HepG2 (cell line): ENCODE measurements around the gene IGFLR1. TPM values are rescaled to one million over a fixed set of nuclear protein-coding genes. Genes with fewer than 3 reads are reported as not detected.

Experiments used
- ARID4A ChIP-seq: sonication (generic); formaldehyde crosslinking; IDR thresholded peaks from 2 replicates; pipeline ENCODE4 v1.5.0; 2020; ENCODE audit warnings: mild to moderate bottlenecking, missing genetic modification reagents, borderline replicate concordance
- ASH2L ChIP-seq: fragments of 300-600, 200-600 bp; sonication (generic); IDR thresholded peaks from 2 replicates; pipeline ENCODE4 v1.7.0; 2017; ENCODE audit warnings: low read depth, mild to moderate bottlenecking, moderate library complexity, mixed read lengths, low read length; ENCODE audit not compliant: insufficient read length
- ATF1 ChIP-seq: IDR thresholded peaks from 2 replicates; pipeline ENCODE4 v1.6.1; 2016; ENCODE audit warnings: mild to moderate bottlenecking, control low read depth
- FOSL2 ChIP-seq: sonication (generic); formaldehyde crosslinking; IDR thresholded peaks from 2 replicates; pipeline ENCODE4 v1.4.0; 2020; ENCODE audit warnings: missing genetic modification reagents
- HCFC1 ChIP-seq: fragments of 150-350 bp; IDR thresholded peaks from 2 replicates; pipeline ENCODE4 v1.6.1; 2014; ENCODE audit warnings: low read depth, low read length
- KLF16 ChIP-seq, 2 experiments: sonication (generic) in 1 of 2; formaldehyde crosslinking in 1 of 2; IDR thresholded peaks; 2 replicates each; pipeline versions ENCODE4 v1.6.1 to v1.8.0; 2016 to 2023; ENCODE audit warnings: missing genetic modification reagents in 2 of 2, missing compliant biosample characterization in 1 of 2
- SAP130 ChIP-seq: IDR thresholded peaks from 2 replicates; pipeline ENCODE4 v1.6.1; 2016; ENCODE audit warnings: low read depth
- SIN3B ChIP-seq: fragments of 150-350 bp; IDR thresholded peaks from 2 replicates; pipeline ENCODE4 v1.6.1; 2014; ENCODE audit warnings: low read length
- TAF1 ChIP-seq: sonication (generic); formaldehyde crosslinking; IDR thresholded peaks from 2 replicates; pipeline ENCODE4 v1.4.0; 2020; ENCODE audit warnings: missing genetic modification reagents
- YY1 ChIP-seq: IDR thresholded peaks from 2 replicates; pipeline ENCODE4 v1.6.1; 2011; ENCODE audit warnings: low read length, low read depth, moderate library complexity, mild to moderate bottlenecking; ENCODE audit not compliant: insufficient read depth, insufficient replicate concordance
- ZBTB40 ChIP-seq, 2 experiments: fragments of 450-650 bp in 1 of 2; sonication (generic) in 1 of 2; formaldehyde crosslinking in 1 of 2; IDR thresholded peaks; 2 replicates each; pipeline versions ENCODE4 v1.6.1 to v1.8.0; 2016 to 2022; ENCODE audit warnings: antibody characterized with exemption in 1 of 2, mild to moderate bottlenecking in 1 of 2, missing genetic modification reagents in 1 of 2
- ZNF574 ChIP-seq: sonication (generic); formaldehyde crosslinking; IDR thresholded peaks from 2 replicates; pipeline ENCODE4 v1.4.0; 2020; ENCODE audit warnings: missing genetic modification reagents
- polyA plus RNA-seq, 8 experiments: library from polyadenylated mRNA; depleted of rRNA in 3 of 8; stranded (reverse) in 7 of 8; unstranded in 1 of 8; fragments of >200 nt; fragmentation: Illumina TruSeq in 4 of 8; extraction: Trizol in 4 of 8; gene quantifications; 2 replicates each; pipeline versions ENCODE4 v1.2.1 to v1.2.3, GENCODE V29; 2011 to 2016; ENCODE audit warnings: low read depth in 4 of 8, missing spikeins in 1 of 8, mixed read lengths in 1 of 8; ENCODE audit not compliant: insufficient read depth in 1 of 8
- total RNA-seq, 5 experiments: library from RNA; depleted of rRNA; stranded (reverse); fragments of >200 nt; fragmentation: Illumina TruSeq; extraction: Trizol; gene quantifications; 2 replicates each; pipeline ENCODE4 v1.2.3, GENCODE V29; 2016; ENCODE audit warnings: low read depth in 1 of 5

The IGFLR1 gene
- total and polyA plus RNA-seq, 2 of the 13 experiments (the other 11 are each of a cell fraction or from before 2014, with no cell fraction given): 5.4 to 8.9 TPM

GRCh38 chr19:35745328-35746086, 3.3 kb upstream of the IGFLR1 start, which contains the start of the genes PSENEN and U2AF1L4 (continued):
- TF ChIP-seq ARID4A (CRISPR knock-in tag) (0 out of 2 replicates have a peak, but pooled peaks have one; percentile 41), TAF1 (CRISPR knock-in tag) (peak; percentile 19; the same call in 1 of the 2 replicates), YY1 (peak; percentile 90), SIN3B (peak; percentile 31; the same call in 1 of the 2 replicates), FOSL2 (CRISPR knock-in tag) (no peak), HCFC1 (peak; percentile 89), ZBTB40 (IDR thresholded peaks at IDR 0.05) (0 out of 2 replicates have a peak, but pooled peaks have one; percentile 12), ZBTB40 (CRISPR knock-in tag; IDR thresholded peaks at IDR 0.05) (no peak), KLF16 (CRISPR knock-in tag; IDR thresholded peaks at IDR 0.05) (0 out of 4 replicates have a peak, but pooled peaks of 1 of the 2 experiments have one; percentile 1), ASH2L (peak; percentile 27), ZNF574 (CRISPR knock-in tag) (peak; percentile 48), ATF1 (peak; percentile 91), SAP130 (peak; percentile 82)
